ENCODE measurements around the gene NTNG2.

The NTNG2 gene

DNA sequence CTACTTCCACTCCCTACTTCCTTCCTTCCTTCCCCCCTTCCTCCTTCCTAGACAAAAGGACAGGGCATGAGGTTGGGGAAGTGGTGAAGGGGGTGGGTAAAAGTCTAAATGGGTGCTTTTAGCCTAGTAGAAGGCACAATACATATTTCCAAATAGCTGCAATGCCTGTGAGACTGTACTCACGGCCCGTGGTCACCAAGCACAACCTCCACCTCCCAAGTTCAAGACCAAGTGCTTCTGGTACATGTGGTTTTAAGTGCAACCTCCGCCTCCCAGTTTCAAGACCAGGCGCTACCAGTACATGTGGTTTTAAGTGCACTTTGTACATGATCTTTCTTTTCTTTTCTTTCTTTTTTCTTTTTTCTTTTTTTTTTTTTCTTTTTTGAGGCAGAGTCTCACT is 14.5 kb upstream of the NTNG2 start:
- DNase-seq (ENCODE audit: low read depth): no peak

DNA sequence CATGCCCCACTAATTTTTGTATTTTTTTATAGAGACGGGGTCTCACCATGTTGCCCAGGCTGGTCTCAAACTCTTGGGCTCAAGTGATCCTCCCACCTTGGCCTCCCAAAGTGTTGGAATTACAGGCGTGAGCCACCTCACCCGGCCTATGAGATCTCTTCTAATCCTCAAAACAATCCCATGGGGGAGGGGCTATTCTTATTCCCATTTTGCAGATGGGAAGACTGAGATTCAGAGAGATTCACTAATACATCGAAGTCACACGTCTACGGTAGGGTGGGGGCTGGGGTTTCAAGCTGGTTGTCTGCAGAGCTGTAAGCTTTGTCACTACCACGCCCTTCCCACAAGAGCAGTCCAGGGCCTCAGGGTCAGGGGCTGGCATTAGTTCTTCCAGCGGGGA is 14.0 kb upstream of the NTNG2 start:
- DNase-seq (ENCODE audit: low read depth): no peak

DNA sequence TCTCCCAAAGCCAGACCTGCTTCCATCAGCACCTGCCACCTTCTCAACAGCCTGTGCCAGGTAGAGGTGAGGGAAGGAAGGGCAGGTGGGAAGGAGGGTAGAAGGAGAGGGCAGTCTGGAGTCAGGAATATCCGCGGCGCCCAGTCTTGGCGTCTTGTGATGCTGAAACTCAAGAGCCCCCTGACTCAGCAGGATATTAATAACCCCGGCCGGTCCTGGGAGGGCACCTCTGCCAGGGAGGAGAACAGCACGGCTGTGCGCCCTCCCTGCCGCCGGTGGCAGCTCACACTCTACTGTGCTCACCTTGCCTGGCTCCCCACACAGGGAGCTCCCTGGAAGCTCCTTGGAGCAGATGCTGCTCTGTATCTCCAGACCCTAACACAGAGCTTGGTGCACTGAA is 11.6 kb upstream of the NTNG2 start:
- no peak for DNase-seq (ENCODE audit: low read depth)

- DNase-seq (ENCODE audit: low read depth): no peak
Observed at GRCh38 chr9:132151118-132151517, 10.7 kb upstream of the NTNG2 start.

DNA sequence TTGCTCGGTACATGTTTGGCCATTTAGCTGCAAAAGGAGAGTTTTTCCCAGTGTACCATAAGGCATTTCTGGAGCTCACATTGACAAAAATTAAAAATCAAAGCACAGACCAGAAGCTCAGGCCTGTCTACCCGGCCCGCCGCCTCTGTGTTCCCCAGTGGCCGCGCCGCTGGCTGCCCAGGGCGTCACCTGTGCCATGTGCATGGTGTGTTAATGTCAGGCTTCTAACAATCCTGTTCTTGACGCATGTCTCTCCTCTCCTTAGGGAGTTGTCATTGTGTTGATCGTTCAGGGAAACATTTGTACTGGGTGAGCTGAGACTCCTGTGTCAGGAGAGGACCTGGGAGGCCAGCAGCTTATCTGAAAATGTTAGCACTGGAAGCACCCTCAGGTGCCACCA is 9.6 kb upstream of the NTNG2 start:
- DNase-seq (ENCODE audit: low read depth): no peak

DNA sequence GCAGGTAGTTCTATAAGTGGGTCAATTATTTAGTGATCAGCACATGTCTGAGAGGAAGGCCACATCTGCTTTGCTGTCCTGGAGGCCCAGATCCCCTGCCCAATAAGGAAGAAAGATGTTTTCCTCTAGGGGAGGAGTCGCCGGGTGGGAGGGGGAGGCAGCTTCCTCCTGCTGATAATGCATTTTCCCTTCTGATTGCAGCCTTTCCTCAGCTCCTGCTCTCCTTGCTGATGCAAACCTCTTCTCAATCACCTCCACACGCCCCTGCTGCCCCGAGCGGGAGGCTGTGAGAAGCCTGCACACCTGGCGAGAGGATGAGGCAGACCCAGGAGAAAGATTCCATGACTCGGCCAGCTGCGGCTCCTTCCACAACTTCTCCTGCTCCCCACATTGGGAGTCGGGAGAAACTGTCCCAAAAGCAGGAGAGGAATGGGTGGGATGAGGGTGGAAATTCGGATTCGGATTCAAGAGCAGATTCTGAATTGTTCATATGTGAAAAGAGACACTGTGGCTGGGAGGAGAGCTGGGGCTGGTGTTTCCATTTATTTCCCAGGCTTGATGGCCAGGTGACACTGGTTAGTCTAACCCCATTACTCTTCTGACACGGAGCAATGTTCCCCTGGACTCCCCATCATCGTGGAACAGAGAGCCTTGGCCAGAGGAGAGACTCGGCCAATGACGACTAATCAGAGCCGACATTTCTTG is 6.8 kb upstream of the NTNG2 start:
- DNase-seq (ENCODE audit: low read depth): no peak

GRCh38 chr9:132155568-132155895 is 6.3 kb upstream of the NTNG2 start:
- no peak for DNase-seq (ENCODE audit: low read depth)

- no peak for DNase-seq (ENCODE audit: low read depth)
Observed at GRCh38 chr9:132156262-132156661, 5.6 kb upstream of the NTNG2 start.

DNA sequence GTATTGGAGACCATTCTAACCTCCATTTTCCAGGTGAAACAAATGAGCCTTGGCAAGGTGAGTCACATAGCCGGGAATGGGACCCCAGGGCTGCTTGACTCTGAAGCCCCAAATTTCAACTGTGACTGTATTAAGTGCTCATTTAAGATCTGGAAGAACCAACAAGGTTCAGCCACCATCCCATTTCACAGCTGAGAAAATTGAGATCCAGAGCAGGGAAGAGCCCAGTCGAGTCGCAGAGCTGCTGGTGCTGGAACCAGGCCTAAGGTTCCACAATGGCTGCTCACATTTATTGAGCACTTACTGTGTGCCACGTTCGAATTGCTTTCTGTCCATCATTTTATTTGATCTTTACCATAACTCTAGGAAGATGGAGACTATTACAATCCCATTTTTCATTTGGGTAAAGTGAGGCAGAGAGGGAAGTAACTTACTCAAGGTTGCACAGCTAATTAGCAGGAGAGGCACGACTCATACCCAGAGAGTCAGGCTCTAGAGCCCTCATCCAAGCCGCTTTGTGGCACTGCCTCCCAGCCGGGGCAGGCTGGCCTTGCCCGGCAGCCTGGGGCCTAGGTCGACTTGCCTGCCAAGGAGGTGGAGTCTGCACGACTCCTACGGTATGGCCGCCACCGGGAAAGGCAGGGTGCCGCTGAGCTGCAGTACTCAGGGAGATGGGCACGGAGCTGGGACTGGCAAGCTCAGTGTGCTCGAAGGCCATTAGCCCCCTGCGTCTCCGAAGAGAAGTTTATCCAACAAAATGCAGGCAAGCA is 4.3 kb upstream of the NTNG2 start:
- no peak for DNase-seq (ENCODE audit: low read depth)

- no peak for DNase-seq (ENCODE audit: low read depth)
Observed at GRCh38 chr9:132160802-132161742, 786 bp upstream of the NTNG2 start.

GRCh38 chr9:132162764-132163456 is 1.1 kb downstream of the NTNG2 start:
- DNase-seq (ENCODE audit: low read depth): no peak

DNA sequence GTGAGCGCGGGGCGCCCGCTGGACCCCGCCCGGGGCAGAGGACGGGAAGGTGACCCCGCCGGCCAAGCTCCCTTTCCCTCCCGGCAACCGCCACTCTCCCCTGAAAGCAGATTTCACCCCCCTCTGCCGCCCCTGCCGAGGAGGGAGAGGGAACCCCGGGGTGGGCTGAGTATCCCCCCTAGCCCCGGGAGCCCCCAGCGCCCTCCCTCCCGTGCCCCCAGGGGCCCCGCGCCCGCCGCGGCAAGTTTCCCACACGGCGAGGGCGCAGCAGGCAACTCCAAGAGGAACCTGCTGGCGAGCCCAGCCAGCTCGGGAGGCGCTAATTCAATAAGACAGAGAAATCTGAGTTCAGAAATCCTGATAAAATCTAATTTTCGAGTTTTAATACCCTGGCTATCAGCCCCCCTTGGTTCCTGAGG is 1.6 kb downstream of the NTNG2 start:
- DNase-seq (ENCODE audit: low read depth): no peak

GRCh38 chr9:132163876-132164603 is 2.2 kb downstream of the NTNG2 start:
- DNase-seq (ENCODE audit: low read depth): no peak

DNA sequence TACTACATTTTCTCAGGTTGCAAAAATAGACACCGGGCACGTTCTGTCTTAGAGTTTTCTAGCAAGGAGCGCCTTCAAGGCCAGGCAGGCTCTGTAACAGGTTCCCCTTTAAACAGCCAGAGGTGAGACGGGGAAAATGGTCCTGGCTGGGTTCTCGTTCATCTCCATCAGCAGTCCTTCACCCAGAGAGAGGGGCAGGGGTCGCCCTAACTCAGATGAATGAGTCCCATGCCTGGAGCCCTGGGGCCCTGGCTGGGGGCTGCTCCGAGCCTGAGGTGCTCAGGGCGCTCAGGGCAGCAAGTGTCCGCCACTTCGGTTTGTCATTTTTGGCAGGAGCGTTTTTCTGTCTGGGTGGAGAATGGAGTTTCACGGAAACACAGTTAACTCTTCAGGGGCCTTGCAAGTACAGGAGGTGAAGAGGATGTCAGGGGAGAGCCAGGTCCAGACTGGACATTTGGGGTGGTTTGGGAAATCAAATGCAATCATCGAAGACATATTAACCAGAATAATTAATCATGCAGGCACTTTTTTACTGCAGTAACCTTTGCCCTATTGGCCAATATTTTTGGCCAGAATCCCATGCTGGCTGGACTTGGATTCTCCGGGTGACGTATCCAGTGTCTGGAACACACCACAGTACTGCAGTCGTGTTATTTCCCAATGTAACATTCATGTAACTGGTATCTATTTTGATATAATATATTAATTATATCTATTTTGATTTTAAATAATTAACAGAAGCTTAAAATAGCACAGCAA is 2.9 kb downstream of the NTNG2 start:
- no peak for DNase-seq (ENCODE audit: low read depth)

- DNase-seq (ENCODE audit: low read depth): no peak
Observed at GRCh38 chr9:132166599-132166998, 4.7 kb downstream of the NTNG2 start.

GRCh38 chr9:132167192-132167591 is 5.3 kb downstream of the NTNG2 start:
- no peak for DNase-seq (ENCODE audit: low read depth)

GRCh38 chr9:132168347-132168746 is 6.5 kb downstream of the NTNG2 start:
- DNase-seq (ENCODE audit: low read depth): no peak

- no peak for DNase-seq (ENCODE audit: low read depth)
Observed at GRCh38 chr9:132168851-132169250, 7.0 kb downstream of the NTNG2 start.

- no peak for DNase-seq (ENCODE audit: low read depth)
Observed at GRCh38 chr9:132169672-132170392, 8.0 kb downstream of the NTNG2 start.

DNA sequence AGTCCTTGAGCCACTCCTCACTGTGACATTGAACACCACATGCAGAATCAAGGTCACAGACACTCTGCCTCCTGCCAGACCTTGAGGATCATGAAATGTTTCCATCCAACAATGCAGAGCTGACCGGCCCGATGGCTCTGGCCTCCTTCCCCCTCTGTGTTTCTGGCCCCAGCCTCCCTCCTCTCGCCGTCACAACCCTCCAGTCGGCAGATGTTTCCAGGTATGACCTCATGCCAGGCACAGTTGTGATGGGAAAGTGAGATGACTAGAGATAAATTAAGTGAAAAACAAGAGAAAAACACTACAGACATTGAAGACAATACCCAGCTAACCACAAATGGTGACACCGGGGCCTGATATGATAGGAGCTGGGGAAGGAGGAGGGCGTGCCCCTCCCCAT is 9.8 kb downstream of the NTNG2 start:
- DNase-seq (ENCODE audit: low read depth): no peak
